OCI-LY1 (cell line): Measurements from ENCODE around the gene TMEM87A.

ENCODE experiments used
- CTCF ChIP-seq: fragments of 200-600 bp; sonication (generic), shearing (Covaris generic); IDR thresholded peaks from 2 replicates; pipeline ENCODE4 v1.5.1; 2017; ENCODE audit warnings: mild to moderate bottlenecking, antibody characterized with exemption, low read length, moderate library complexity, mixed read lengths
- EZH2 ChIP-seq: fragments of 200-600 bp; sonication (generic), shearing (Covaris generic); IDR thresholded peaks from 2 replicates; pipeline ENCODE4 v1.8.0; 2017; ENCODE audit warnings: borderline replicate concordance, mixed run types, mild to moderate bottlenecking, antibody characterized with exemption, low read length, moderate library complexity, mixed read lengths

DNA sequence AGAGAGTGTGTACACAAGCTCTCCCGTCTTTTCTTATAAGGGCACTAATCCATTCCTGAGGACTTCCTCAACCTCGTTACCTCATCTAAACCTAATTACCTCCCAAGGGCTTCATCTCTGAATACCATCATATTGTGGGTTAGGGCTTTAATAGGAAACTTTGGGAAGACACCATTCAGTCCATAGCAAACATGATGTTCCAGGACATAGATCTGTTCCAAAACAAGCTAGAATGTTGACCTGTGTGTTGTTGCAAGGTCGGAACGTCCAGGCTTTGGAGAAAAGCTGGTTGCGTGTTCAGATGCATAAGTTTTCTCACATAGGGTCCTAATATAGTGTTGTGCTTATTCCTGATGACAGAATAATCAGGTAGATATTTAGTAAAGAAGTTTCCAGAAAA lies 9.7 kb upstream of the TMEM87A start:
- no peak for TF ChIP-seq CTCF
- no peak for TF ChIP-seq EZH2
